ENCODE data around the gene FOXK1.
A peak's percentile ranks its signal among the peaks of the same experiment; 100 is the strongest.

FOXK1 gene

DNA sequence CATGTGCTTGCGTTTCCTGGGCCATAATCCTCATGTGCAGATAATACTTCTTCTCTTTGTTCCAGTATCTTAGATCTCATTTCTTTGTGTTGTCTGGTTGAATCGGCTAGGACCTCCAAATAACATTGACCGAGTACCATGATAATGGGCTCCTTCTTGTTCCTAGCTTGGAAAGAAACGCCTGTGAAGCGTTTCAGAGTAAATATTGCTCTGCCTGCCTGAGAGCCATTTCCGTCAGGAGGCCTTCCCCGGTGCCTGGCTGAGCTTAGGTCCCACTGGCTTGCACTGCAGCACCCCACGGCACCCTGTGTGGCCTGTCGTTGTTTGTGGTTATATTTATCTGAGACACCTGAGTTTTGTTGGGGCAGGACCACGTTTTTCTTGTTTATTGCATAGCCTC, 17.7 kb downstream of the FOXK1 start:
- DNase-seq, result no peak

DNA sequence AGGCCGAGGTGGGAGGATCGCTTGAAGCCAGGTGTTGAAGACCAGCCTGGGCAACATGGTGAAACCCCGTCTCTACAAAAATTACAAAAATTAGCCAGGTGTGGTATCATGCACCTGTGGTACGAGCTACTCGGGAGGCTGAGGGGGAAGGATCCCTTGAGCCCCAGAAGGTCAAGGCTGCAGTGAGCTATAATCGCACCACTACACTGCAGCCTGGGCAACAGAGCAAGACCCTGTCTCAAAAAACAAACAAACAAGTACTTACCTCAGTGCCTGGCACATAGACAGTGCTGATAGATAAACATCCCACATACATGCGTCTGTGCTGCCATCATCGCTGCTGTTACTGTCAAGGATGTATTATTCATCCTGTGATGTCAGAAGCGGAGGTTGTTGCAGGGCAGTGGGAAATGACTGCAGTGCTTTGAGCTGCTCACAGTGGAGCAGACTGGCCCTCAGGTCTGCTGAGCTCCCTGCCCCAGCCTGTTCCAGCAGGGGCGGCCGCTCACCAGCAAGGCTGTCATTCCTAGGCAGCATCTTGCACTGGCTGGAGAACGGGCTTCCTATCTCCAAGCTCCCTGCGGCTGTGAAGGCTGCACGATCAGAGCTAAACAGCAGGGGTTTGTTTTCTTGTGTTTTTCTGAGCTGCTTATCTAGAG, 18.6 kb downstream of the FOXK1 start:
- DNase-seq, result no peak

DNA sequence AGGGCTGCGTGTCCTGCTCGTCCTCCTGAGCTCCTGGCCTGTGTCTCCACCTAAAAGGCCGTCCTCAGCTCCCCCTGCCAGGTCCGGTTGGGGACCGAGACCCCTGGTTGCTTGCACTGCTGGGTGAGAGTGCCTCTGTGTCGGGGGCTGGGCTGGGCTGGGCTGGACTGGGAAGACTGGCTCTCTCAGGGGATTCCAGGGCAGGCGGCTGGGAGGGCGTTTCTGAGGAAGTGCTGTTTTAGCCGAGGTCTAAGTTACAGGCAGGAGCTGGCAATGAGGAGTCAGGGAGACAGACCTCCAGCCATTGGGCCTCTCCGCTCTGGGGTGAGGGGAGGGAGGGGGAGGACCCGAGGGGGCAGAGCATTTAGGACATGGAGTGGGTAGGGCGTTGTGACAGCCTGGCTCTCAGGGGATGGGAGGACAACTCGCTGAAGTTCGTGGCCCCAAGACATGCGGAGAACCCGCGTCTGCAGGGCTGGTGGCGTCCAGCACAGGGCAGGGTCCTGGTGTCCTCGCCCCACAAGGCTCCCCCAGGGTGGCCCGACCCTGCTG, 20.9 kb downstream of the FOXK1 start:
- DNase-seq, result no peak

DNA sequence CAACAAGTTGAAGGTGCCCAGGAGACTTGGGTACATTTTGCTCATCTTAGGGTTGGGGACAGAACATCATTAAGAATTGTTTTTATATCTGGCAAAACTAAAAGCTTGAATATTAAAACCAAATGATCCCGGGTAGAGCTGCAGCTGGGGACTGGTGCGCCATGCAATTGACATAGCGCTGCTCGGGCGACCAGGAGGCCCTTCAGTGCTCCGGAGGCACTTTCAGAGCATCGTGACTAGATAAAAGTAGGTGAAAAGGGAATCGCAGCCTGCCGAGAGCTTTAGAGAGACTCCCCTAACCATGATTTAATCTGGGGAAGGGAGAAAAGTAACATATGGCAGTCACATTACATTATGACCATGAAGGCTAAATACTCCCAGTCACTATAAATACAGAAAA, 21.4 kb downstream of the FOXK1 start:
- no peak for DNase-seq

DNA sequence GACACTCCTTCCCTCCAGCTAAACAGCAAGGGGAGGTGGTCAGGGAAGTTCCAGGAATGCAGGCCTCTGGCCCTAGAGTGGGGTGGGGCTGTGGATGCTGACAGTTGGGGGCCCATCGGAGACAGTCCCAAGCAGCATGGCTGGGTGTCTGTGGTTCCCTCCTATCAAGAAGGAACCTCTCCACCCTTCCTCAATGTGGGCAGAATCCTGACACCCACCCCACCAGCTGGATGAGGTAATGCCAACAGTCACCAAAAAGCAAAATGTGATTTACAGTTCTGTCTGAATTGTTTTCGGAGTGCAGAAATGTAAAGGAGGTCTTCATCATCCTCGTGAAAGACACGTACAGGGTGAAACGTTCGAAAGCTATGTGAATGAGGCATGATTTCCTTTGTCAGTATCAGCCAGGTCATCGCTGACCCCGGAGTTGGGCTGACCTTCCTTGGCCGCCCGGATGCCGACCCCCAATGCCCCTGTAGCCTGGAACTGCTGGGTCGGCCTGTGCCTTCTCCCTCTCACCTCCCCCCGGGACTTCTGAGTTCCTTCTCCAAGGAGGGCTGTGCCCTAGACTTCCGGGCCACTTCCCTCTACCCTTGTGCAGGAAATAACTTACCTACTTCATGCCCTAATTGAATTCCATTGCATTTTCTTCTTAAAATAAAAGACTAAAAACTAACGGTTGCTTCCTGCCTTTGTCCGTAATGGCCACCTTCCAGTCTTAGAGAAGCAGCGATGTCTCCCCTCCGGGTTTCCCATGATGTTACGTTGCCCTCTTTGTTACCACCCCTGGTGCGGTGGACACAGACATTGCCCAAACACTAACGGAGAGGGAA, 24.5 kb downstream of the FOXK1 start:
- DNase-seq, result no peak

DNA sequence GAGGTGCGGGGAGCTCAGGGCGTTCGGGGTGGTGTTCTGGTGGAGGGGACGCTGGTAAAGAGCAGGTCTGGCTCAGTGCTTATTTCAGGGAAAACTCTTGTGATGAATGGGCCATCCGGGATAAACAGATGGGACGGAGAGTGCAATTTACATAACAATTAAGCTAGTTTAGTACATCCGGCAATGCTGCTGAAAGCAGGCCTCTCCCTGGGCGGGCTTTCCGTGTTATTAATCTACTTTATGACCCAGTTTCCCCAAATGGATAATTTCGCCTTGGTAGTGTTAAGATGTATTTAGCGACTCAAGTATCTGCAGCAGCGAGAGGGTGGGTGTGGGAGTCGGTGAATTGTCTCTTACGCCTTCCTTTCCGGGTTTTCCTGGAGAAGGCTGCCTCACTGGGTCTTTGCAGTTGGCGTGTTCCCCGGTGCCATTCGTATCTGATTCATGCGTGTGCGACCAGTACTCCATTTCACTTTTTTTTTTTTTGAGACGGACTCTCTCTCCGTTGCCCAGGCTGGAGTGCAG, 25.2 kb downstream of the FOXK1 start:
- no peak for DNase-seq

DNA sequence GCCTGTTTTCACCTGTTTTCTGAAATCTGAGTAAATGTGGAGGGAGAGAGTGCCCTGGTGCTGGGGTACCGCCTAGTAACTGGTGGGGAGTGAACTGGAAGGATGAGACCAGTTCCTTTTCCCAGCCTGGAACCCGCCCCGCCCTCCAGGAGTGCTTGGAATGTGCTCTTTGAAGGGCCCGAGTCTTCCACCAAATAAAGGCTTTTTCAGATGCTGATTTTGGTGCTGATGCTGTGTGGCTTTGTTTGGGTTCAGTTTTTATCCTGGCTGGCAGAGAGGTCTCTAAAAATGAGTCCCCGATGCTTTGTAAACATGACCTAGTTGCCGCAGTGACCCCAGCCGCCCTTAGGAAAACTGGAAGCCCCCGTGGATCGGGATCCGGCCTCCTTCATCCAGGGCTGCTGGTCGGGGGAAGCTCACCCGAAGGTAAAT, 25.9 kb downstream of the FOXK1 start:
- DNase-seq, result no peak

DNA sequence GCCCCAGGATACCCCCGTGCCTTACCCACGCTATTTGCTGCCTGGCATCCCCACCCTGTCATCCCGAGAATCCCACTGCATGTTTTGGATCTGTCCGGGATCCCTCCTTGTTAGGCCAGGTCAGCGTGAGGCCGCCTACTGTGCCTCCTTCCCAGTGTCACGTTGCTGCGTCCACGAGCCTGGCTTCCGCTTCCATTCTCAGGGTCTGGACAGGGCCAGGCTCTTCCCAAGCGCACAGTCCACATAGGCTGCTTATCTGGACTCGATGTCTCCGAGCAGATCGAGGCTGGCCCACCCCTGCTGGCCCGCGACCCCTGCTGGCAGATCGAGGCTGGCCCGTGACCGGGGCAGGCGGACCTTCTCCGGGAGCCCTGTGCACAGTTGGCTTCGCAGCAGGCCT, 27.1 kb downstream of the FOXK1 start:
- DNase-seq, result no peak

DNA sequence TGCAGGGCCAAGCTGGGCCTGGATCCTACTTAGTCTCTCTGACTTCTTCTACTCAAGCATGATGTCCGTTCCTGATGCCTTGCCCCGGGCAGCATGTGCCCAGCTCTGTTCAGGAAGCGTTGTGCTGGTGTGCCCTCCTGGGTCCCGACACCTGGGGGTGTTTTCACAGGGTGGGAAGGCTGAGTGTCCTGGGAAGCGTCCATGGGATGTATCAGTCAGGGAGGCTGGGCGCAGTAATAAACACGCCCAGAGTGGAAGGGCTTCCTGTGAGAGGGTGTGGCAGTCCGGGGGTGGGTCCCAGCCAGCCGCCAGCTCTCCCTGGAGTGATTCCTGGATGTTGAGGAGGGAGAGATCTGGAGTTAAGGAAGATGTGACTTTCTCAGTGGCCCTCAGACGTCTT, 29.0 kb downstream of the FOXK1 start:
- DNase-seq, result no peak

DNA sequence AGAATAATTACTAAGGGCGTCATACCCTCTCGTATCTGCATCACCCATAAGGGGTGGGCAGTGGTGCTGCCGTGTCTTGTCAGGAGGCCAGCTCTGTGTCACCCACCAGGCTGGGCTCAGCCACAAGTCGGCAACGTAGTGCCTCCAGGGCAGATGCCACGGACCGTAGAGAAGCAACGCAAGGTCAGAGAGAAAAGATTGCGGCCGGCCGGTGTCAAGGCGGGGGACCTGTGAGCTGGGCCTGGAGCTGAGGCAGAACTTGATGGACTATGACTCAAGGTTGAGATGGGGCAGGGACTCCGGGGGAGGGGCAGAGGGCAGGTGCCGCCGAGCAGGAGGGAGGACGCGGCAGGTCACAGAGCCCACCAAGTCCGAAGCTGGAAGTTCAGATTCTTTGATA, 29.5 kb downstream of the FOXK1 start:
- DNase-seq, result no peak

DNA sequence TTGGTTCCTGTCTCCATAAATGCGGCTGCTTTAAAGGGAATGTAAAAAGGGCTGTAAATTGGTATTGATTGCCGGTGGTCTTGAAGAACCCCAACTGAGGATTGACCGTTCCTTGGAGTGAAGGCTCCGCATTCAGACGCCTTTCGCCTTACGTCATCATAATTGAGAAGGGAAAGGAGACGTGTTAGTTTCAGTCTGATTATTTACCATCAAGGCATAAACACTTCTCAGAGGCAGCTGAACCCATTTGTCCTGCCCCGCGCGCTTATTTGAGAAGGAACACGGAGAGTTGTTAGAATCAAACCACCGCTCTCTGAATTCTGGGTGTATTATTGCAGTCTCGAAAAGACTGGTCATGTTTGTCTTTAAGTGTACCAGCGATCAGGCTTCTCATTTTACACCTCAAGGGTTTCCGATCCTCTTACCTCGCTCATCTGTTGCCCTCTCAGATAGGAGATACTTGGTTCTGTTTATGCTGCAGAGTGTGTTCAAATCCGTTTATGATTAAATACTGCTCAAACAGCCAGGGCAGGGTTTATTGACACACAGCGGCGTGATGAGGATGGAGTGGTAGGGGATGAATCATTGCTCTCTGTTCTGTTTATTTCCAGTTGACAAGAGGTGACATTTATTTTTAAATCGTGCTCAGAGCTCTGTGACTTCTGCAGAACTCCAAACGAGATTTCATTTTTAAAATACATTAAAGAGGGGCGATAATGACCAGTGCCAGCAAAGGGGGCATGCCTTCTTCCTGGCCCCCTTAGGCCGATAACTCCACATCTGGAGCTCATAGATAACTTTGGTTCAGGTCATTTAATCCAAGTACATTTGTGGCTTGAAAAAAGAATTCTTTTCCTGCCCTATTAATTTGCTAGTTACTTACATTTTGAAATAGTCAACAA, 30.4 kb downstream of the FOXK1 start:
- peak; percentile 47 for DNase-seq

DNA sequence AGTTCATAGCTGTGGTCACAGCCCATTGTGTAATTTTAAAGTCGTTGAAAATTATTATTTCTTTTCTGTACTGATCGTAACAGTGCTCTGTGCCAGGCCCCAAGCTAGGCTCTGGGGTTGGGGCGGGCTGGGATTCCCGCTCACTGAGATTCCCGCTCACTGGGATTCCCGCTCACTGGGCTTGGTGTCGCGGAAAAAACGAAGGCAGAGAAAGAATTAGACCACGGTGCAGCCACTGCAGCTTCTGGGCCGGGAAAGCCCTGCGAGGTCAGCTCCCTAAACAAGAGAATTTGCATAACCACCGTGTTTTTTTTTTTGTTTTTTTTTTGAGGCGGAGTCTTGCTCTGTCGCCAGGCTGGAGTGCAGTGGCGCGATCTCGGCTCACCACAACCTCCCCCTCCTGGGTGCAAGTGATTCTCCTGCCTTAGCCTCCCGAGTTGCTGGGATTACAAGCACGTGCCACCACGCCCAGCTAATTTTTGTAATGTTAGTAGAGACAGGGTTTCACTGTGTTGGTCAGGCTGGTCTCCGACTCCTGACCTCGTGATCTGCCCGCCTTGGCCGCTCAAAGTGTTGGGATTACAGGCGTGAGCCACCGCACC, 31.2 kb downstream of the FOXK1 start:
- no peak for DNase-seq

DNA sequence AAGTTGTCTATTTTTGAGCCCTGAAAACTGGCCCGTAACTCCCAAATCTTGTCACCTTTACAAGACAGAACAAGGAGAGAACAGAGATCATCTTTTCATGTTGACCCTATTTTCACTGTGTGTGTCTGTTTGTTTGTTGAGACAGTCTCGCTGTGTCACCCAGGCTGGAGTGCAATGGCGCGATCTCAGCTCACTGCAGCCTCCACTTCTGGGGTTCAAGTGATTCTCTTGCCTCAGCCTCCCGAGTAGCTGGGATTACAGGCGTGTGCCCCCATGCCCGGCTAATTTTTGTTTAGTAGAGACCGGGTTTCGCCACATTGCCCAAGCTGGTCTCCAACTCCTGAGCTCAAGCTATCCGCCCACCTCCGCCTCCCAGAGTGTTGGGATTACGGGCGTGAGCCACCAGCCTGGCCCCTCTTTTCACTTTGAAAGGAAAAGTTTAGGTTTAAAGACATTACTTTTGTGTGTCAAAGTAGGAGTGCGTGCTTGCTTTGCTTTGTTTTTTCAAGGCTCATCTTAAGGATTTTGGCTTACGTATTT, 32.1 kb downstream of the FOXK1 start:
- DNase-seq, result no peak

DNA sequence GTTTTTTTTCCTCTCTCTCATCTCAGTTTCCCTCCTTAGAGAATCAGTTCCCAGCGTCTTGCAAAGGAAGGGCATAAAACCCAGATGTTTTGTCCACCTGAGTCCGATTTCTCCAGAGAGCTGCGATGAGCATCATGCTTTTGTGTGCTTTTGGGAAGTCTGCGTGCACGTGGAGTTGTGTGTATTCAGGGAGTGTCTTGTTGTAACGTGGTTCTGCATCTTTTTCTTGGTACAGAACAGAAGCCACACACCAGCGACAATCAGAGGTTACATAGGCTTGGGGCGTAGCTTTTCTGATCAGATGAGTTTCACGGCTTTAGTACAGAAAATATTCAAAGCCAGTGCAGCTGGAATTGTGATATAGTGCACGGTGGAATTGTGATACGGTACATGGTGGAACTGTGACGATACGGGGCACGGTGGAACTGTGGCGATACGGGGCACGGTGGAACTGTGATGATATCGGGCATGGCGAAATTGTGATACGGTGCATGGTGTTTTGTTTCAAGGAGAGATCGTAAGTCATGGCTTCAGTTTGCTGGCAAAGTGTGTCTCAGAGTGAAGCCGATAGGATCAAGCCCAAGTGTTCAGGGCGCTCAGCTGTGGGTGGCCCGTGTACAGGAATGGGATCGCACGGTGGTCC, 32.8 kb downstream of the FOXK1 start:
- DNase-seq, result no peak

DNA sequence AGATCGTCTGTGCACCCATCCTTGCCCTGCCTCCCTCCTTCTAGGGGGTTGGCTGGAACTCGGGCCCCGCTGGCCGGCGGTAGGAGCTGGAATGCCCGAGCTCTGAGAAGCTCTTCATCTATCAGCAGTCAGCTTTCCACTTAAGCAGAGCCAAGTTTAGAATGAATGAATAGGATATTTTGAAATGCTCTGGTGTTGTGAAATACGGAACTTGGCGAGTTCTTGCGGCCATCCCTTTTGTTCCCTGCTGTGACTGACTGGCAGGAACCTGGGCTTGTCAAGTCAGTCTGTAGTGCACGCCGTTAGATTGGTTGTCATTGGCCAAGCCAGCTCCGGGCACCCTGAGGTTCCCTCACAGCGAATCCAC, 33.3 kb downstream of the FOXK1 start:
- DNase-seq, result no peak

DNA sequence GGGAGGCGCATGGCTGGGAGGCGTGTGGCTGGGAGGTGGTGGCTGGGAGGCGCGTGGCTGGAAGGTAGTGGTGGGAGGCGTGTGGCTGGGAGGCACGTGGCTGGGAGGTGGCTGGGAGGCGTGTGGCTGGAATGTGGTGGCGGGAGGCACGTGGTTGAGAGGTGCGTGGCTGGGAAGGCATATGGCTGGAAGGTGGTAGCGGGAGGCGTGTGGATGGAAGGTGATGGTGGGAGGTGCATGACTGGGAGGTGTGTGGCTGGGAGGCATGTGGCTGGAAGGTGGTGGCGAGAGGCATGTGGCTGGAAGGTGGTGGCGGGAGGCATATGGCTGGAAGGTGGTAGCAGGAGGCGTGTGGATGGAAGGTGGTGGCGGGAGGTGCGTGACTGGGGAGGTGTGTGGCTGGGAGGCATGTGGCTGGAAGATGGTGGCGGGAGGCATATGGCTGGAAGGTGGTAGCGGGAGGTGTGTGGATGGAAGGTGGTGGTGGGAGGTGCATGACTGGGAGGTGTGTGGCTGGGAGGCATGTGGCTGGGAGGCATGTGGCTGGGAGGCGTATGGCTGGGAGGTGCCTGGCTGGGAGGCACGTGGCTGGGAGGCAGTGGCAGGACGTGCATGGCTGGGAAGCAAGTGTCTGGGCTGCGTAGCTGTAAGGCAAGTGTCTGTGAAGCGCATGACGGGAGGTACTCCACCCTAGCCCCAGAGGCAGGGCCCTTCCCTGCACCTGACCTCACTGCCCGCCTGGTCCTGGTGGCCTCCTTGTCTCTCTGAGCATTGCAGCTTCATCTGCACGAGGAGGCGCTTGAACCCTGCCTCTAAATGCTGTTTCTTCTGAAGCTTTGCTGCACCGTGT, 35.1 kb downstream of the FOXK1 start:
- DNase-seq, result no peak

DNA sequence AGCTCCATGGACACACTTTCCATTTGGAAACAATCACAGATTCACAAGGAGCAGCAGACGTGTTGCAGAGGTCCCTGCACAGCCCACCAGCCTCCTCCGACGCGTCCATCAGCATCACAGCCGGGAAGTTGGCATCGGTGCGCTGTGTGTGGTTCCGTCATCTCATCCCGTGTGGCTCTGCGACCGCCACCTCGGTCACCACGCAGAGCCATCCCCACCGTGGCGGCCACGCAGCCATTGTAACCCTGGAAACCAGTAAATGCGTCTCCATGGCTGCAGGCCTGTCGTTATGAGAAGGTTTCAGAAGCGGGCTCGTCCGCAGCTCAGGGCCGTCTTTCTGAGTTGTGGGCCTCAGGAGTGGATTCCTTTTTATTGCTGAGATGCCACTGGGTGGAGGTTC, 36.0 kb downstream of the FOXK1 start:
- DNase-seq, result no peak

DNA sequence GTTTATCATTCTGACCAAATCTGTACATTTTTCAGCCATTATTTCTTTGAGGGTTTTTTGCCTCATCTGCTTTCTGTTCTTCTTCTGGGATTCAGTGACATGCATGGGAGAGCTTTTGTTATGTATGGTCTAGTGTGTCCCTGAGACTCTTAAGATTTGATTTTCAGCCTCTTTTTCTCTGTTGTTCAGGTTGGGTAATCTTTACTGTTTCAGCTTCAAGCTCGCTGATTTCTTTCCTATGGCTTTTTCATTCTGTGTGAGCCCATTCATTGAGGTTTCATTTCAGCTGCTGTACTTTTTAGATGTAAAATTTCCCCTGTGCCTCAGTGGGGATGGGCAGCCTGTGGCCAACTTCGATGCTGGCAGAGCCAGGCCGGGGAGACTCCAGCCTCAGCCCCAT, 38.1 kb downstream of the FOXK1 start:
- no peak for DNase-seq

DNA sequence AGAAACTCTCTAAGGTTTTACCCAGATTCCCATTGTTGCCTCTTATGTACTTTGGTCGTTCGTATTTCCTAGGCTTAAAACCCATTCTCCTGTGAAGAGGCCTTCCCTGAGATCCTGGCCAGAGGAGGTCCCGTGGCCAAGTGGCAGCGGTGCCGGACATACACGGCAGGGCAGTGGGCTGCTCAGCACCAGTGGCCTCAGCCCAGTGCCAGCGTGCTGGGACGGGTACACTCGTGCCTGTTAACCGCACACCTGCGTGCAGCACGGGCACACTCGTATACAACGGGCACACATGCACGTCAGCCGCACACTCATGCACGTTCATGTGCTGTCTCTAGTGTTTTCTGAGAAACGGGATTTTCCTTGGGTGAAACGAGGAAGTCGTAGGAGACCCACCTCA, 40.2 kb downstream of the FOXK1 start:
- DNase-seq, result no peak

DNA sequence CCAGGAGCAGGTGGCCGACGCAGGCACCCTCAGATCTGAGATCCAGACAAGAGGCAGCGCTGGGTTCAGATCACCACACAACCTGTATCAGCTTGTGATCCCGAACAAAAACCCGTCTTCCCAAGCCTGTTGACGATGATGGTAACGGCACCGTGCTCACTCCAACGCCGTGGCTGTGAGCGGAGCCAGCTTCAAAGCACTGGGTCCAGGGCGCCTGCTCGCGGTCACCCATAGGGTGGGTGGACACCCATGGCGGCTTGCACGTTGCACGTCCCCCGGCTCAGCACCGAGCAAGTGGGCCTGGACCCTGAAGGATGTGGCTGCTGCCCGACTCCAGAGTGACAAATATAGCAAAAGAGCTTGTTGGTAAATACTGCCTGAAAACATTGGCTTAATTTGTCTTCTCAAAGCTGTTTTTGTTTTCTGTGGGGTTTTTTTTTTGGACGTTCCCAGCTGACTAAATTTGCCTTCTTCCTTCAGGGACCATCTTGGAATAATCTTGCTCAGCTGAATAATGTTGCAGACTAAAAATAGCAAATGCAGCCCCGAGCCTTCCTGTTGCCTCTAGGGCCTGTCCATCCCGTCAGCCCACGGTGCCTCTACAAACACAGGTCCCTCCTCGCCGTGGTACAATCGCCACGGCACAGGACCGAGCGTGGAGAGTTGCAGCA, 41.0 kb downstream of the FOXK1 start:
- DNase-seq, result no peak

Data from NCI-H2171 treated with DMSO at 0.1 percent for 48 hours (cell line).